Measurements from ENCODE around the gene ADGRV1. TPM values are rescaled to one million over a fixed set of nuclear protein-coding genes. Genes with fewer than 3 reads are reported as not detected.

The ADGRV1 gene
- polyA plus RNA-seq, 1 donor from 2014 or later = 3.7 TPM

GRCh38 chr5:91150234-91150633 lies 591.6 kb downstream of the ADGRV1 start:
- Histone ChIP-seq H3K79me2 (replicated peaks; ENCODE audit: insufficient read depth, low read length) (no peaks in the 10 kb centered on the region), H2AFZ (ENCODE audit: low read depth, low read length) (no peak overlapping the region), H3K9ac (ENCODE audit: low read length) (no peak overlapping the region), H3K9me3 (ENCODE audit: low read length) (no peaks in the 10 kb centered on the region), H3K4me2 (ENCODE audit: low read length) (no peak overlapping the region), H3K27me3 (ENCODE audit: insufficient read depth, low read depth, low read length) (no peaks in the 10 kb centered on the region), H3K9me2 (ENCODE audit: insufficient read depth, low read length) (no peaks in the 10 kb centered on the region), H3K36me3 (ENCODE audit: insufficient read depth, low read length) (no peaks in the 10 kb centered on the region), H3K4me3 (ENCODE audit: low read length) (no peak overlapping the region), H3F3A (ENCODE audit: insufficient read depth, low read length, poor library complexity, severe bottlenecking) (no peaks in the 10 kb centered on the region), H4K20me1 (ENCODE audit: insufficient read depth) (no peaks in the 10 kb centered on the region), H3K27ac (ENCODE audit: low read length) (no peak overlapping the region)
- TF ChIP-seq MXI1 (conservative IDR thresholded peaks at IDR 0.05; ENCODE audit: poor library complexity, severe bottlenecking) = no peak
- TF ChIP-seq REST (IDR thresholded peaks at IDR 0.05; ENCODE audit: borderline replicate concordance) = no peak
- no peak for TF ChIP-seq RAD21 (conservative IDR thresholded peaks at IDR 0.05)
- no peak for TF ChIP-seq EP300 (conservative IDR thresholded peaks at IDR 0.05; ENCODE audit: poor library complexity, severe bottlenecking)
- no peak for TF ChIP-seq TAF1 (IDR thresholded peaks at IDR 0.05; ENCODE audit: low read depth)
- TF ChIP-seq SMC3 (conservative IDR thresholded peaks at IDR 0.05; ENCODE audit: poor library complexity) = no peak
- no peak for TF ChIP-seq EZH2 (IDR thresholded peaks at IDR 0.05; ENCODE audit: borderline replicate concordance, insufficient read depth, low read length, poor library complexity, severe bottlenecking)
- no peak for TF ChIP-seq POLR2AphosphoS5 (IDR thresholded peaks at IDR 0.05)
- no peak for TF ChIP-seq CTCF (IDR thresholded peaks at IDR 0.05; ENCODE audit: poor library complexity, severe bottlenecking)

- Histone ChIP-seq H3F3A (ENCODE audit: insufficient read depth, low read length, poor library complexity, severe bottlenecking) (no peaks in the 10 kb centered on the region), H2AFZ (ENCODE audit: low read depth, low read length) (no peak overlapping the region), H3K9me2 (ENCODE audit: insufficient read depth, low read length) (no peaks in the 10 kb centered on the region), H3K27me3 (ENCODE audit: insufficient read depth, low read depth, low read length) (no peaks in the 10 kb centered on the region), H3K9ac (ENCODE audit: low read length) (no peak overlapping the region), H3K79me2 (replicated peaks; ENCODE audit: insufficient read depth, low read length) (no peaks in the 10 kb centered on the region), H3K36me3 (ENCODE audit: insufficient read depth, low read length) (no peaks in the 10 kb centered on the region), H3K9me3 (ENCODE audit: low read length) (no peaks in the 10 kb centered on the region), H3K4me3 (ENCODE audit: low read length) (no peak overlapping the region), H3K27ac (ENCODE audit: low read length) (no peak overlapping the region), H3K4me2 (ENCODE audit: low read length) (no peak overlapping the region), H4K20me1 (ENCODE audit: insufficient read depth) (no peaks in the 10 kb centered on the region)
- no peak for TF ChIP-seq POLR2AphosphoS5 (IDR thresholded peaks at IDR 0.05)
- TF ChIP-seq TAF1 (IDR thresholded peaks at IDR 0.05; ENCODE audit: low read depth) = no peak
- TF ChIP-seq REST (IDR thresholded peaks at IDR 0.05; ENCODE audit: borderline replicate concordance) = no peak
- no peak for TF ChIP-seq SMC3 (conservative IDR thresholded peaks at IDR 0.05; ENCODE audit: poor library complexity)
- TF ChIP-seq MXI1 (conservative IDR thresholded peaks at IDR 0.05; ENCODE audit: poor library complexity, severe bottlenecking) = no peak
- TF ChIP-seq CTCF (IDR thresholded peaks at IDR 0.05; ENCODE audit: poor library complexity, severe bottlenecking) = no peak
Measured at GRCh38 chr5:91150636-91151035, 592.0 kb downstream of the ADGRV1 start.

All from neural cell (in vitro differentiated cells).